ENCODE results near the gene TBX15.

- TF ChIP-seq CTCF (IDR thresholded peaks at IDR 0.05), result no peak
- TF ChIP-seq POLR2A (IDR thresholded peaks at IDR 0.05), result no peak
Observed at GRCh38 chr1:119010201-119010600, 22.1 kb upstream of the TBX15 start.
